Urinary bladder (tissue), 4 donors: ENCODE results near the gene MAP6. TPM values are rescaled to one million over a fixed set of nuclear protein-coding genes. Genes with fewer than 3 reads are reported as not detected.

Source experiments
- DNase-seq: peaks from one replicate; pipeline ENCODE4 v3.0.0-alpha.2; 2015; ENCODE audit errors: extremely low spot score
- H3K27ac ChIP-seq: one replicate; pipeline ENCODE4 v1.5.1; 2013; ENCODE audit warnings: low read depth, mild to moderate bottlenecking, moderate library complexity
- H3K36me3 ChIP-seq: one replicate; pipeline ENCODE4 v1.6.1; 2013; ENCODE audit warnings: mild to moderate bottlenecking, moderate library complexity; ENCODE audit not compliant: insufficient read depth
- H3K4me1 ChIP-seq: one replicate; pipeline ENCODE4 v1.6.1; 2013; ENCODE audit warnings: mild to moderate bottlenecking, moderate library complexity; ENCODE audit not compliant: insufficient read depth
- H3K4me3 ChIP-seq: one replicate; pipeline ENCODE4 v1.5.1; 2013; ENCODE audit warnings: low read depth, low read length
- WGBS: extraction: QIAGEN DNeasy Blood & Tissue Kit; methylation state at CpG from one replicate; pipeline ENCODE4 v1.1.7; 2013; 5-methylcytosine and 5-hydroxymethylcytosine counted together
- polyA plus RNA-seq: library from polyadenylated mRNA; stranded (reverse); fragments of 200-250 nt; gene quantifications from one replicate; pipeline ENCODE4 v1.2.3, GENCODE V29; 2013
- total RNA-seq: library from RNA; depleted of rRNA; stranded (reverse); fragments of >200 nt; gene quantifications from one replicate; pipeline ENCODE4 v1.2.3, GENCODE V29; 2014
- donor health status: healthy with polysubstance abuse.
- donor health status: healthy.

The MAP6 gene
- total and polyA plus RNA-seq, 2 donors = 5.6 to 8.0 TPM

- Histone ChIP-seq H3K4me3 (no peak overlapping the region), H3K4me1 (peaks cover 1% of the 10 kb centered on the region), H3K27ac (no peak overlapping the region), H3K36me3 (no peaks in the 10 kb centered on the region)
- 95% methylated on average over 2 of the region's 2 CpGs for WGBS
- no peak for DNase-seq
Measured at GRCh38 chr11:75632962-75633361, 35.9 kb downstream of the MAP6 start.

- WGBS = 96% methylated on average over 2 of the region's 2 CpGs
- no peak for DNase-seq
- H3K36me3 ChIP-seq = no peaks in the 10 kb centered on the region
- no peak overlapping the region for H3K4me3 ChIP-seq
- no peak overlapping the region for H3K27ac ChIP-seq
- peaks cover 1% of the 10 kb centered on the region for H3K4me1 ChIP-seq
Measured at GRCh38 chr11:75632450-75632849, 36.4 kb downstream of the MAP6 start.

- Histone ChIP-seq H3K27ac (no peak overlapping the region), H3K4me1 (peaks cover 1% of the 10 kb centered on the region), H3K36me3 (no peaks in the 10 kb centered on the region), H3K4me3 (no peak overlapping the region)
- no peak for DNase-seq
- 85% methylated on average over 2 of the region's 2 CpGs for WGBS
Measured at GRCh38 chr11:75631086-75631730, 37.6 kb downstream of the MAP6 start.

- no peak overlapping the region for H3K27ac ChIP-seq
- DNase-seq = no peak
- no peak overlapping the region for H3K4me3 ChIP-seq
- no peaks in the 10 kb centered on the region for H3K36me3 ChIP-seq
- H3K4me1 ChIP-seq = no peaks in the 10 kb centered on the region
- 82% methylated on average over 11 of the region's 11 CpGs for WGBS
Measured at GRCh38 chr11:75627906-75628668, 40.8 kb downstream of the MAP6 start.

GRCh38 chr11:75626889-75627529, 41.8 kb downstream of the MAP6 start:
- DNase-seq = no peak
- Histone ChIP-seq H3K4me1 (no peaks in the 10 kb centered on the region), H3K27ac (no peak overlapping the region), H3K4me3 (no peak overlapping the region), H3K36me3 (no peaks in the 10 kb centered on the region)
- WGBS = 90% methylated on average over 8 of the region's 8 CpGs

GRCh38 chr11:75625991-75626888, 42.6 kb downstream of the MAP6 start:
- H3K4me1 ChIP-seq = no peaks in the 10 kb centered on the region
- H3K4me3 ChIP-seq = no peak overlapping the region
- DNase-seq = no peak
- H3K27ac ChIP-seq = no peak overlapping the region
- no peaks in the 10 kb centered on the region for H3K36me3 ChIP-seq
- WGBS = 93% methylated on average over 8 of the region's 8 CpGs

GRCh38 chr11:75625021-75625420, 43.8 kb downstream of the MAP6 start:
- 93% methylated on average over 4 of the region's 4 CpGs for WGBS
- no peaks in the 10 kb centered on the region for H3K4me1 ChIP-seq
- H3K4me3 ChIP-seq = no peak overlapping the region
- no peaks in the 10 kb centered on the region for H3K36me3 ChIP-seq
- no peak for DNase-seq
- H3K27ac ChIP-seq = no peak overlapping the region

- WGBS = 75% methylated on average over 5 of the region's 5 CpGs
- Histone ChIP-seq H3K27ac (no peak overlapping the region), H3K36me3 (no peaks in the 10 kb centered on the region), H3K4me3 (no peak overlapping the region), H3K4me1 (no peaks in the 10 kb centered on the region)
- DNase-seq = no peak
Measured at GRCh38 chr11:75616281-75616680, 52.6 kb downstream of the MAP6 start.

- Histone ChIP-seq H3K27ac (no peak overlapping the region), H3K36me3 (no peaks in the 10 kb centered on the region), H3K4me3 (no peak overlapping the region), H3K4me1 (no peaks in the 10 kb centered on the region)
- DNase-seq = no peak
- WGBS = 60% methylated on average over 7 of the region's 7 CpGs
Measured at GRCh38 chr11:75615751-75616150, 53.1 kb downstream of the MAP6 start.

- Histone ChIP-seq H3K4me1 (no peaks in the 10 kb centered on the region), H3K4me3 (no peak overlapping the region), H3K27ac (no peak overlapping the region), H3K36me3 (no peaks in the 10 kb centered on the region)
- WGBS = 95% methylated on average over 3 of the region's 3 CpGs
- DNase-seq = no peak
Measured at GRCh38 chr11:75611823-75612222, 57.0 kb downstream of the MAP6 start.

- H3K4me3 ChIP-seq = no peak overlapping the region
- H3K27ac ChIP-seq = no peak overlapping the region
- 91% methylated on average over 8 of the region's 8 CpGs for WGBS
- H3K36me3 ChIP-seq = no peaks in the 10 kb centered on the region
- DNase-seq = no peak
- H3K4me1 ChIP-seq = no peaks in the 10 kb centered on the region
Measured at GRCh38 chr11:75606099-75606498, 62.7 kb downstream of the MAP6 start.

GRCh38 chr11:75603791-75604736, 64.8 kb downstream of the MAP6 start:
- Histone ChIP-seq H3K4me3 (no peak overlapping the region), H3K36me3 (no peaks in the 10 kb centered on the region), H3K4me1 (no peaks in the 10 kb centered on the region), H3K27ac (no peak overlapping the region)
- DNase-seq = no peak
- 92% methylated on average over 16 of the region's 16 CpGs for WGBS
